MM.1S (cell line): ENCODE measurements around the gene CNOT4.

ENCODE experiments used
- DNase-seq: peaks from one replicate; pipeline ENCODE4 v3.0.0-alpha.2; 2015
- H2AFZ ChIP-seq: fragments of 300-600 bp; sonication (generic); 2 replicates; pipeline ENCODE4 v1.6.0; 2016; ENCODE audit warnings: antibody characterized with exemption, low read length
- H3F3A ChIP-seq: fragments of 300-600 bp; sonication (generic); 2 replicates; pipeline ENCODE4 v1.6.1; 2016; ENCODE audit warnings: mild to moderate bottlenecking, antibody characterized with exemption, low read length, moderate library complexity, mixed read lengths; ENCODE audit not compliant: insufficient read depth
- H3K27ac ChIP-seq: fragments of 300-600 bp; sonication (generic); 2 replicates; pipeline ENCODE4 v1.5.1; 2016; ENCODE audit warnings: mild to moderate bottlenecking, low read length
- H3K27me3 ChIP-seq: fragments of 300-600 bp; sonication (generic); replicated peaks from 2 replicates; pipeline ENCODE4 v1.6.0; 2016; ENCODE audit warnings: low read length; ENCODE audit not compliant: insufficient read depth
- H3K36me3 ChIP-seq: fragments of 300-600 bp; sonication (generic); replicated peaks from 2 replicates; pipeline ENCODE4 v1.6.1; 2016; ENCODE audit warnings: mild to moderate bottlenecking, low read length, mixed read lengths; ENCODE audit not compliant: insufficient read depth
- H3K4me1 ChIP-seq: fragments of 300-600 bp; sonication (generic); 2 replicates; pipeline ENCODE4 v1.6.1; 2016; ENCODE audit warnings: low read length, mixed read lengths
- H3K4me2 ChIP-seq: fragments of 300-600 bp; sonication (generic); 2 replicates; pipeline ENCODE4 v1.6.0; 2016; ENCODE audit warnings: low read depth, low read length
- H3K4me3 ChIP-seq: fragments of 300-600 bp; sonication (generic); 2 replicates; pipeline ENCODE4 v1.5.1; 2016; ENCODE audit warnings: low read length, mixed read lengths
- H3K79me2 ChIP-seq: fragments of 300-600 bp; sonication (generic); 2 replicates; pipeline ENCODE4 v1.6.1; 2016; ENCODE audit warnings: mixed run types, low read length, mixed read lengths
- H3K9ac ChIP-seq: fragments of 300-600 bp; sonication (generic); 2 replicates; pipeline ENCODE4 v1.6.1; 2016; ENCODE audit warnings: low read length, mixed read lengths
- H3K9me2 ChIP-seq: fragments of 300-600 bp; sonication (generic); replicated peaks from 2 replicates; pipeline ENCODE4 v1.6.1; 2016; ENCODE audit warnings: mild to moderate bottlenecking, low read length, mixed read lengths; ENCODE audit not compliant: insufficient read depth
- H3K9me3 ChIP-seq: fragments of 300-600 bp; sonication (generic); replicated peaks from 2 replicates; pipeline ENCODE4 v1.6.1; 2016; ENCODE audit warnings: mild to moderate bottlenecking, low read length, mixed read lengths; ENCODE audit not compliant: insufficient read depth
- H4K20me1 ChIP-seq: fragments of 300-600 bp; sonication (generic); 2 replicates; pipeline ENCODE4 v1.6.1; 2016; ENCODE audit warnings: mild to moderate bottlenecking, low read length, moderate library complexity, mixed read lengths; ENCODE audit not compliant: insufficient read depth
- EZH2 ChIP-seq: fragments of 300-600 bp; sonication (generic); optimal IDR thresholded peaks from 2 replicates; pipeline ENCODE3; 2017; ENCODE audit warnings: low read depth, mild to moderate bottlenecking, antibody characterized with exemption, low read length, mixed read lengths
- EZH2phosphoT487 ChIP-seq: fragments of 300-600 bp; sonication (generic); IDR thresholded peaks from 2 replicates; pipeline ENCODE4 v1.6.1; 2018; ENCODE audit warnings: antibody characterized with exemption, low read length
- TF ChIP-seq, protein P1 (sequence below): fragments of 300-600 bp; sonication (generic); IDR thresholded peaks from 2 replicates; pipeline ENCODE4 v1.5.1; 2016; ENCODE audit warnings: antibody characterized with exemption, low read length, mixed read lengths

CNOT4 gene

DNA sequence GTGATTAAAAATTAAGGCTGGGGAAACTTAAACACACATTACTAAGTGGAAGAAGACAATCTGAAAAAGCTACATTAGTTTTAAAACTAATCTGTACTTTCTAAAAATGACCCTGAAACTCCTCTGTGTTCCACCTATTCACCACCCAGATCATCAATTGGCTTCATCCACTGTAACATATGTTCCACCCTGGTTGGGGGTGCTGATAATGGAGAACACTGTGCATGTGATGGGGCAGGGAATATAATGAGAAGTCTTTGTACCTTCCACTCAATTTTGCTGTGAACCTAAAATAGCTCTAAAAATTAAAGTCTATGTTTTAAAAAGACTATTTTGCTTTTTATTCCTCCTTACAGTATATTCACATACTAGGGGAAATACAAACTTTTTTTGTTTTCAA, 132.7 kb downstream of the CNOT4 start:
- Histone ChIP-seq H3K4me1 (no peaks in the 10 kb centered on the region), H3F3A (no peaks in the 10 kb centered on the region), H3K9me2 (no peaks in the 10 kb centered on the region), H3K36me3 (no peaks in the 10 kb centered on the region), H3K27ac (no peak overlapping the region), H3K27me3 (no peaks in the 10 kb centered on the region), H3K4me2 (no peak overlapping the region), H3K79me2 (no peaks in the 10 kb centered on the region), H4K20me1 (no peaks in the 10 kb centered on the region), H3K4me3 (no peak overlapping the region), H2AFZ (no peak overlapping the region), H3K9ac (no peak overlapping the region), H3K9me3 (no peaks in the 10 kb centered on the region)
- no peak for DNase-seq
- no peak for TF ChIP-seq EZH2phosphoT487
- TF ChIP-seq, protein P1, sequence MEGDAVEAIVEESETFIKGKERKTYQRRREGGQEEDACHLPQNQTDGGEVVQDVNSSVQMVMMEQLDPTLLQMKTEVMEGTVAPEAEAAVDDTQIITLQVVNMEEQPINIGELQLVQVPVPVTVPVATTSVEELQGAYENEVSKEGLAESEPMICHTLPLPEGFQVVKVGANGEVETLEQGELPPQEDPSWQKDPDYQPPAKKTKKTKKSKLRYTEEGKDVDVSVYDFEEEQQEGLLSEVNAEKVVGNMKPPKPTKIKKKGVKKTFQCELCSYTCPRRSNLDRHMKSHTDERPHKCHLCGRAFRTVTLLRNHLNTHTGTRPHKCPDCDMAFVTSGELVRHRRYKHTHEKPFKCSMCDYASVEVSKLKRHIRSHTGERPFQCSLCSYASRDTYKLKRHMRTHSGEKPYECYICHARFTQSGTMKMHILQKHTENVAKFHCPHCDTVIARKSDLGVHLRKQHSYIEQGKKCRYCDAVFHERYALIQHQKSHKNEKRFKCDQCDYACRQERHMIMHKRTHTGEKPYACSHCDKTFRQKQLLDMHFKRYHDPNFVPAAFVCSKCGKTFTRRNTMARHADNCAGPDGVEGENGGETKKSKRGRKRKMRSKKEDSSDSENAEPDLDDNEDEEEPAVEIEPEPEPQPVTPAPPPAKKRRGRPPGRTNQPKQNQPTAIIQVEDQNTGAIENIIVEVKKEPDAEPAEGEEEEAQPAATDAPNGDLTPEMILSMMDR, result no peak
- TF ChIP-seq EZH2, result no peak

DNA sequence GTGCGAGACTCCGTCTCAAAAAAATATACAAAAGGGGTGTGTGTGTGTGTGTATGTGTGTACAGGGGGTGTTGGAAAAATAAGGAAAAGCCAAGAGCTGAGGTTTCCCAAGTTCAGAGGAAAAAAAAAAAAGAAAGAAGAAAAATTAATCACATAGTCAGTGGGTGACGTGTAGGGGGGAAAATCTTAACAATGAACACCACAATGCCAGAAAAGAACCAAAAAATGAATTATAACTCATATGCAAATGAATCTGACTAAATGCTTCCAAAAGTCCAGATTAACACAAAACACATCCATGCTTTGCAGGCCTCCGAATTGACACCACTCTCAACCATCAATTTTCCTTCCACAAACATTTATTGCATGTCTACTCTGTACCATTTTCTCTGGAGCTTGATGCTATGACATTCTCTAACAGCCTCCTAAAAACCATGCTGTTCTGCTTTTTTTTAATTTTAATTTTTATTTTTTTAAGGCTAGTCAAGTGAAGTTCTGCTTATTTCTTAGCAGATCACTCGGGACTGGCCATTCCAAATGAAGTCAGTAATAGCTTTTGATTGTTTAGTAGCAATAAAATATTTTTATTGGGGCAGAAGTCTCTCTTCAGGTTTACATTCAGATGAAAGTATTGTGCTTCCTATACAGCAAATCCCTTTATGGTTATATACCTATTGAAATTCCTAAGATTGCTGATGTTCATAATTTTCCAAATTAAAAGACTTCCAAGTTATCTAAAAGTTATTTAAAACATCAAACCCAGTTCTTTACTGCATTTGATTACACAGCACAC, 133.8 kb downstream of the CNOT4 start:
- Histone ChIP-seq H3K4me3 (no peak overlapping the region), H3K27me3 (no peaks in the 10 kb centered on the region), H3K27ac (no peak overlapping the region), H3K4me2 (no peak overlapping the region), H2AFZ (no peak overlapping the region), H3K9ac (no peak overlapping the region), H4K20me1 (no peaks in the 10 kb centered on the region), H3K9me3 (no peaks in the 10 kb centered on the region), H3F3A (no peaks in the 10 kb centered on the region), H3K4me1 (no peaks in the 10 kb centered on the region), H3K79me2 (no peaks in the 10 kb centered on the region), H3K36me3 (no peaks in the 10 kb centered on the region), H3K9me2 (no peaks in the 10 kb centered on the region)
- no peak for DNase-seq
- TF ChIP-seq EZH2phosphoT487 (no peak), EZH2 (no peak)
- TF ChIP-seq, protein P1, result no peak

DNA sequence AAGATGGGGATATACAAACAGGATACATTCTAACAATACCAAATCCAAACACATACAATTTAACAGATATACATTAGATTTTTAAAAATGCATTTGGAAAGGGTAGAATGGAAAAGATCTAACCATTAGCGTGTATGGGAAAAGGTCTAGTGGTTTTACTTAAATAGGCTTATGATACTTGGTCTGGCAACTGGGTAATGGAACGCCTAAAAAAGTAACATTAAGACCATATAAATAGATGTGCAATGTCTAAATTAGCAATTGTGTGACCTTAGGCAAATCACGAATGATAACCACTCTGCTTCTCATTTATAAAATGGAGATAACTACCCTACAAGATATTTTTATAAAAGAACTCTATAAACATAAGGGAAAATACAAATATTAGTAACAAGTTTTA, 135.2 kb downstream of the CNOT4 start:
- no peak for DNase-seq
- H3K9me2 ChIP-seq, result no peaks in the 10 kb centered on the region

More for the DNA sequence above, 135.2 kb downstream of the CNOT4 start:
- no peak overlapping the region for H2AFZ ChIP-seq
- H3K9ac ChIP-seq, result no peak overlapping the region
- no peak overlapping the region for H3K27ac ChIP-seq
- H3K4me3 ChIP-seq, result no peak overlapping the region
- H3K27me3 ChIP-seq, result no peaks in the 10 kb centered on the region
- H3K9me3 ChIP-seq, result no peaks in the 10 kb centered on the region
- no peaks in the 10 kb centered on the region for H3K79me2 ChIP-seq
- H3K4me2 ChIP-seq, result no peak overlapping the region
- H3K4me1 ChIP-seq, result no peaks in the 10 kb centered on the region
- TF ChIP-seq EZH2 (no peak), EZH2phosphoT487 (no peak)
- TF ChIP-seq, protein P1, result no peak
- no peaks in the 10 kb centered on the region for H4K20me1 ChIP-seq
- H3K36me3 ChIP-seq, result no peaks in the 10 kb centered on the region
- H3F3A ChIP-seq, result no peaks in the 10 kb centered on the region
